ENCODE results near the gene SUV39H1.

GRCh38 chrX:48683411-48683982 lies 13.0 kb upstream of the SUV39H1 start, which contains the start of gene WAS:
- TF ChIP-seq SMC3 (IDR thresholded peaks at IDR 0.05; ENCODE audit: low read depth, low read length) (no peak), MAX (IDR thresholded peaks at IDR 0.05; ENCODE audit: low read depth) (no peak), TCF12 (IDR thresholded peaks at IDR 0.05) (no peak), ZBTB33 (IDR thresholded peaks at IDR 0.05; ENCODE audit: borderline replicate concordance, low read depth) (no peak), NFIC (IDR thresholded peaks at IDR 0.05; ENCODE audit: borderline replicate concordance) (no peak), MXI1 (IDR thresholded peaks at IDR 0.05; ENCODE audit: low read depth, low read length) (no peak), PBX3 (IDR thresholded peaks at IDR 0.05) (no peak), FOSL2 (IDR thresholded peaks at IDR 0.05; ENCODE audit: borderline replicate concordance, low read depth) (no peak)

All from SK-N-SH (cell line).